ENCODE results near the gene SMNDC1. TPM values are rescaled to one million over a fixed set of nuclear protein-coding genes. Genes with fewer than 3 reads are reported as not detected.
"Not testable (repeated sequence)": the region's sequence is repeated elsewhere in the genome, so short reads cannot be mapped to it uniquely, and the experiment has no call there.

SMNDC1 gene
- total RNA-seq, 1 experiment from 2014 or later, result 48.2 TPM

GRCh38 chr10:110334061-110334656 lies 29.4 kb upstream of the SMNDC1 start:
- Mint-ChIP-seq H3K27me3 (ENCODE audit: insufficient read depth, unreplicated experiment) (no peaks in the 10 kb centered on the region), H3K36me3 (ENCODE audit: insufficient read depth, unreplicated experiment) (no peaks in the 10 kb centered on the region), H3K9me3 (ENCODE audit: unreplicated experiment) (peaks cover 14% of the 10 kb centered on the region), H3K27ac (ENCODE audit: low read depth, unreplicated experiment) (no peak overlapping the region), H3K4me1 (ENCODE audit: insufficient read depth, unreplicated experiment) (peaks cover 33% of the 10 kb centered on the region), H3K4me3 (ENCODE audit: unreplicated experiment) (no peak overlapping the region)
- no TSS peak for BruUV-seq (replicated peaks)
- no peak for TF ChIP-seq CTCF (IDR thresholded peaks at IDR 0.05; ENCODE audit: unreplicated experiment)
- intact Hi-C loops (cut with micrococcal nuclease), result no loop called here
- no peak for DNase-seq (ENCODE audit: unreplicated experiment)
- ChIA-PET POLR2A (interaction anchor here (1.1 to 3.9 kb wide), 5 partner anchors 14 to 180 kb away, joined by 3 to 37 read pairs (median 7); partner anchors contain the start of gene DUSP5), CTCF (interaction anchor here (0.5 to 1.7 kb wide), 11 partner anchors 11 to 267 kb away, joined by 3 to 9 read pairs (median 4); no protein-coding TSS in a partner anchor)

GRCh38 chr10:110331226-110331795 lies 26.6 kb upstream of the SMNDC1 start:
- BruUV-seq (replicated peaks); intact Hi-C loops (cut with micrococcal nuclease): not testable (repeated sequence)

GRCh38 chr10:110330675-110331074 lies 26.0 kb upstream of the SMNDC1 start:
- no peak for TF ChIP-seq CTCF (IDR thresholded peaks at IDR 0.05; ENCODE audit: unreplicated experiment)
- intact Hi-C loops (cut with micrococcal nuclease), result no loop called here
- no peaks in the 10 kb centered on the region for H3K36me3 Mint-ChIP-seq (ENCODE audit: insufficient read depth, unreplicated experiment)
- DNase-seq (ENCODE audit: unreplicated experiment), result no peak
- BruUV-seq (replicated peaks), result no TSS peak
- H3K27me3 Mint-ChIP-seq (ENCODE audit: insufficient read depth, unreplicated experiment), result no peaks in the 10 kb centered on the region
- H3K27ac Mint-ChIP-seq (ENCODE audit: low read depth, unreplicated experiment), result no peak overlapping the region
- peaks cover 14% of the 10 kb centered on the region for H3K9me3 Mint-ChIP-seq (ENCODE audit: unreplicated experiment)
- H3K4me3 Mint-ChIP-seq (ENCODE audit: unreplicated experiment), result no peak overlapping the region
- peaks cover 22% of the 10 kb centered on the region for H3K4me1 Mint-ChIP-seq (ENCODE audit: insufficient read depth, unreplicated experiment)
- ChIA-PET CTCF (interaction anchor here (0.6 to 0.8 kb wide), 2 partner anchors 14 to 216 kb away, joined by 3 to 6 read pairs; no protein-coding TSS in a partner anchor), POLR2A (no interaction called here)

More at GRCh38 chr10:110331226-110331795, 26.6 kb upstream of the SMNDC1 start:
- H3K4me1 Mint-ChIP-seq (ENCODE audit: insufficient read depth, unreplicated experiment), result peaks cover 26% of the 10 kb centered on the region
- CTCF ChIA-PET, result interaction anchor here (0.6 kb wide), 1 partner anchor 57 kb away, joined by 3 read pairs; no protein-coding TSS in a partner anchor
- H3K27me3 Mint-ChIP-seq (ENCODE audit: insufficient read depth, unreplicated experiment); H3K36me3 Mint-ChIP-seq (ENCODE audit: insufficient read depth, unreplicated experiment); H3K27ac Mint-ChIP-seq (ENCODE audit: low read depth, unreplicated experiment); DNase-seq (ENCODE audit: unreplicated experiment); H3K4me3 Mint-ChIP-seq (ENCODE audit: unreplicated experiment); POLR2A ChIA-PET: not testable (repeated sequence)
- H3K9me3 Mint-ChIP-seq (ENCODE audit: unreplicated experiment), result peaks cover 14% of the 10 kb centered on the region

GRCh38 chr10:110327262-110327914 lies 22.7 kb upstream of the SMNDC1 start:
- intact Hi-C loops (cut with micrococcal nuclease), result no loop called here
- ChIA-PET POLR2A (no interaction called here), CTCF (interaction anchor here (0.7 kb wide), 1 partner anchor 23 kb away, joined by 3 read pairs; no protein-coding TSS in a partner anchor)
- H3K4me3 Mint-ChIP-seq (ENCODE audit: unreplicated experiment), result no peak overlapping the region
- DNase-seq (ENCODE audit: unreplicated experiment), result no peak
- H3K36me3 Mint-ChIP-seq (ENCODE audit: insufficient read depth, unreplicated experiment), result no peaks in the 10 kb centered on the region
- peaks cover 14% of the 10 kb centered on the region for H3K9me3 Mint-ChIP-seq (ENCODE audit: unreplicated experiment)
- BruUV-seq (replicated peaks), result no TSS peak
- TF ChIP-seq CTCF (IDR thresholded peaks at IDR 0.05; ENCODE audit: unreplicated experiment), result no peak
- peaks cover 20% of the 10 kb centered on the region for H3K4me1 Mint-ChIP-seq (ENCODE audit: insufficient read depth, unreplicated experiment)
- peak overlapping the region; percentile 9 for H3K27ac Mint-ChIP-seq (ENCODE audit: low read depth, unreplicated experiment)
- H3K27me3 Mint-ChIP-seq (ENCODE audit: insufficient read depth, unreplicated experiment), result no peaks in the 10 kb centered on the region

All from MCF 10A (cell line).